Prostate gland (tissue), 2 donors: Measurements from ENCODE around the gene TMEM238L. TPM values are rescaled to one million over a fixed set of nuclear protein-coding genes. Genes with fewer than 3 reads are reported as not detected.

Experiments
- DNase-seq: peaks from one replicate; pipeline ENCODE4 v3.0.0-alpha.2; 2019; ENCODE audit warnings: low spot score
- H3K27ac ChIP-seq, 2 donors: fragments of 200-600 bp; sonication (generic); 2 replicates each; pipeline ENCODE4 v1.5.1; 2017 to 2019
- H3K27me3 ChIP-seq: fragments of 200-600 bp; sonication (generic); replicated peaks from 2 replicates; pipeline ENCODE4 v1.5.1; 2019; ENCODE audit not compliant: insufficient read depth
- H3K36me3 ChIP-seq, 2 donors: fragments of 200-600 bp; sonication (generic); 1 replicate in 1 of 2; 2 replicates in 1 of 2; pipeline versions ENCODE4 v1.5.1 to v1.8.1; 2017 to 2019
- H3K4me1 ChIP-seq: fragments of 200-600 bp; sonication (generic); replicated peaks from 2 replicates; pipeline ENCODE4 v1.5.1; 2019
- H3K4me3 ChIP-seq, 2 donors: fragments of 200-600 bp; sonication (generic); 2 replicates each; pipeline ENCODE4 v1.5.1; 2017 to 2019
- H3K9me3 ChIP-seq: fragments of 200-600 bp; sonication (generic); 2 replicates; pipeline ENCODE4 v1.5.1; 2017
- POLR2A ChIP-seq: fragments of 450-650 bp; IDR thresholded peaks from one replicate; pipeline ENCODE4 v1.6.1; 2016; ENCODE audit warnings: antibody characterized with exemption, mild to moderate bottlenecking
- POLR2AphosphoS5 ChIP-seq: sonication (generic); formaldehyde crosslinking; IDR thresholded peaks from one replicate; pipeline ENCODE4 v1.6.1; 2017; ENCODE audit warnings: antibody characterized with exemption
- WGBS: methylation state at CpG from one replicate; pipeline ENCODE4 v1.1.5; 2018; 5-methylcytosine and 5-hydroxymethylcytosine counted together
- intact Hi-C: fragments of 100-400 bp; cut with DNase I; formaldehyde crosslinking; loops from one replicate; pipeline ENCODE4 v1.14.2; 2022
- total RNA-seq, 2 donors: library from RNA; depleted of rRNA; stranded (reverse); fragments of >200 nt; gene quantifications; one replicate each; pipeline ENCODE4 v1.1.0, GENCODE V29; 2016
- TF ChIP-seq, protein P1 (sequence below), 4 experiments: fragments of 200-600 bp in 2 of 4; fragments of 450-650 bp in 2 of 4; sonication (generic) in 2 of 4; IDR thresholded peaks; 1 replicate in 3 of 4; 2 replicates in 1 of 4; pipeline ENCODE4 v1.5.1; 2016 to 2019; ENCODE audit warnings: antibody characterized with exemption in 4 of 4, mild to moderate bottlenecking in 2 of 4, moderate library complexity in 2 of 4

TMEM238L gene
- total RNA-seq, 2 donors from 2014 or later: 7.7 to 12.0 TPM

DNA sequence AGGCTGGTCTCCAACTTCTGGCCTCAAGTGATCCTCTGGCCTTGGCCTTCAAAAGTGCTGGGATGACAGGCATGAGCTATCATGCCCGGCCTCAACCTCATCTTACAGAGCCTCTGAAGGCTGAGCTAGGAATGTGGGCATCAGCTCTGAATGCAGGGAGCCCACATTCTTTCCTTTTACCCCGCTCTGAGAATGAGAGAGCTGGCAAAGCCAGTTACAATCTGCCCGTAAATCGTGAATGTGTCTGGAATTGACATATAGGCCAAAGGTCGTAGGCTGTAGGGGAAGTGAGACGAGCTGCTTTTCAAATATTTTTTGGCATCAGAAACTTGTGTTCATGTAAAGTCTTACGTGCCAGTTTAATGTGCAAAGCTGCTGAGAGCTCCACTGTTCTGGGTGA, 4.5 kb downstream of the TMEM238L start:
- no peaks in the 10 kb centered on the region for H3K27me3 ChIP-seq
- H3K4me1 ChIP-seq: peaks cover 3% of the 10 kb centered on the region
- 37% methylated on average over 7 of the region's 7 CpGs for WGBS
- TF ChIP-seq, protein P1, sequence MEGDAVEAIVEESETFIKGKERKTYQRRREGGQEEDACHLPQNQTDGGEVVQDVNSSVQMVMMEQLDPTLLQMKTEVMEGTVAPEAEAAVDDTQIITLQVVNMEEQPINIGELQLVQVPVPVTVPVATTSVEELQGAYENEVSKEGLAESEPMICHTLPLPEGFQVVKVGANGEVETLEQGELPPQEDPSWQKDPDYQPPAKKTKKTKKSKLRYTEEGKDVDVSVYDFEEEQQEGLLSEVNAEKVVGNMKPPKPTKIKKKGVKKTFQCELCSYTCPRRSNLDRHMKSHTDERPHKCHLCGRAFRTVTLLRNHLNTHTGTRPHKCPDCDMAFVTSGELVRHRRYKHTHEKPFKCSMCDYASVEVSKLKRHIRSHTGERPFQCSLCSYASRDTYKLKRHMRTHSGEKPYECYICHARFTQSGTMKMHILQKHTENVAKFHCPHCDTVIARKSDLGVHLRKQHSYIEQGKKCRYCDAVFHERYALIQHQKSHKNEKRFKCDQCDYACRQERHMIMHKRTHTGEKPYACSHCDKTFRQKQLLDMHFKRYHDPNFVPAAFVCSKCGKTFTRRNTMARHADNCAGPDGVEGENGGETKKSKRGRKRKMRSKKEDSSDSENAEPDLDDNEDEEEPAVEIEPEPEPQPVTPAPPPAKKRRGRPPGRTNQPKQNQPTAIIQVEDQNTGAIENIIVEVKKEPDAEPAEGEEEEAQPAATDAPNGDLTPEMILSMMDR (IDR thresholded peaks at IDR 0.05): no peak
- TF ChIP-seq POLR2AphosphoS5 (no peak), POLR2A (no peak)
- intact Hi-C loops: no loop called here
- DNase-seq: peak; percentile 37
- H3K36me3 ChIP-seq: no peaks in the 10 kb centered on the region
- no peaks in the 10 kb centered on the region for H3K9me3 ChIP-seq
- peak overlapping the region; percentile 58 to 71 for H3K27ac ChIP-seq
- no peak overlapping the region for H3K4me3 ChIP-seq

GRCh38 chr17:10798910-10799309, 5.0 kb downstream of the TMEM238L start:
- DNase-seq: no peak
- Histone ChIP-seq H3K36me3 (no peaks in the 10 kb centered on the region), H3K27ac (peak overlapping the region; percentile 58 to 71), H3K4me1 (peaks cover 3% of the 10 kb centered on the region), H3K4me3 (no peak overlapping the region), H3K27me3 (no peaks in the 10 kb centered on the region), H3K9me3 (no peaks in the 10 kb centered on the region)
- WGBS: 43% methylated on average over 7 of the region's 7 CpGs
- no peak for TF ChIP-seq POLR2AphosphoS5
- TF ChIP-seq, protein P1 (IDR thresholded peaks at IDR 0.05): no peak
- no peak for TF ChIP-seq POLR2A
- intact Hi-C loops: no loop called here

DNA sequence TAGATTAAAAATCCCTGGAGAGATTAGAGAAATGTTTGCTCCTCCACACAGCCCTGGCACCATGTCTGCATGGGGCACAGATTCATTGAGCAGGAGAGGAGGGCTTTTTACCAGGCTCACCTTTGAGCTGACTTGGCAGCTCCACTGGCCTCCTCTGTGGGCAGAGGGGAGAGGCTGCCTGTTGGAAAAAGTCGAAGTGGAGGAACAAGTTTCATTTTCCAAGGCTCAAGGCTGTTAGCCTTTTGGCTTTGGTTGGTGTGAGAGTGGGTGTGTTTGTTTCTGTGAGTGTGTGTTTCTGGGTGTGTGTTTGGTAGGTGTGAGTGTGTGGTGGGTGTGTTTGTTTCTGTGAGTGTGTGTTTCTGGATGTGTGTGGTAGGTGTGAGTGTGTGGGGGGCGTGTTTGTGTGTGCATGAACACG, 5.6 kb downstream of the TMEM238L start:
- TF ChIP-seq POLR2AphosphoS5: peak; percentile 43
- TF ChIP-seq, protein P1 (IDR thresholded peaks at IDR 0.05): no peak
- Histone ChIP-seq H3K27me3 (no peaks in the 10 kb centered on the region), H3K4me1 (peaks cover 3% of the 10 kb centered on the region), H3K9me3 (no peaks in the 10 kb centered on the region), H3K36me3 (no peaks in the 10 kb centered on the region), H3K27ac (peak overlapping the region; percentile 58 to 71), H3K4me3 (no peak overlapping the region)
- intact Hi-C loops: no loop called here
- peak; percentile 55 for DNase-seq
- 20% methylated on average over 3 of the region's 3 CpGs for WGBS

DNA sequence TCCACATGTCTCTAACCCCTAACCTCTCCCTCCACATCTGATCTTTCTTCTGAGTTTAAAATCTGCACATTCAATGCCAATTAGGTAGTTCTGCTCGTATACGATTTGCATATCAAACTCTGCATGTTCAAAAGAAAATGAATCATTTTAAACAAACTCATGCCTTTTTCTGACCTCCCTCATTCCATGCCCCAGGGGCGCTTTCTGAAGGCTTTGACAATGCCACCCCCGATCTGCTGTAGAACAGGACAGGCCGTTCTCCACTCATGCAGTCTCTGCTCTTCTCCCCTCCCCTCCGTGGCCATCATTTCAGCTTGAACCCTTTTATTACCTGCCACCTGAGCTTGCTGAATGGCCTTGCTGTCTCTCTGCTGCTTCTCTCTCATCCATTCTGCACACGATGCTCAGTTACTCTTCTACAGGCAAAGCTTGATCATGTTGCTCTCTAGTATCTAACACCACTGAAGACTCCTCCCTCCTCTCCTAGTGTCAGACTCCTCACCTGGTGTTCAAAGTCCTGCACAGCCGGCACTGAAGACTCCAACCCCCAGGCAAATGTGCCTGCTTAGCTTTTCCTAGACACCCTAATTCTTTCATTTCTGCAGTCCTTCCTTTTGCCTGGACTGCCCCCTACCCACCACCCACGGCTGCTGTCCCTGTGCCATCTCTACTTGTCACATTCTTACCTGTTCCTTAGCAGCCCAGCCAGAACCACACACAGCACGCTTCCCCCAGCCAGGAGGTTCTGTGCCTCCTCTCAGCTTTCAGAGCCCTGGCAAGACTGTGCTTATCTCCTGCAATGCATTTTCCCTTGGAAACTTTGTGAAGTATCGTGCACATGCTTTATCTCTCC, 6.2 kb downstream of the TMEM238L start:
- Histone ChIP-seq H3K4me1 (peaks cover 3% of the 10 kb centered on the region), H3K27ac (peak overlapping the region; percentile 58 to 71), H3K36me3 (no peaks in the 10 kb centered on the region), H3K9me3 (no peaks in the 10 kb centered on the region), H3K27me3 (no peaks in the 10 kb centered on the region), H3K4me3 (no peak overlapping the region)
- 30% methylated on average over 11 of the region's 11 CpGs for WGBS
- no peak for DNase-seq
- intact Hi-C loops: no loop called here
- TF ChIP-seq POLR2A (no peak), POLR2AphosphoS5 (no peak)
- TF ChIP-seq, protein P1 (IDR thresholded peaks at IDR 0.05): no peak

DNA sequence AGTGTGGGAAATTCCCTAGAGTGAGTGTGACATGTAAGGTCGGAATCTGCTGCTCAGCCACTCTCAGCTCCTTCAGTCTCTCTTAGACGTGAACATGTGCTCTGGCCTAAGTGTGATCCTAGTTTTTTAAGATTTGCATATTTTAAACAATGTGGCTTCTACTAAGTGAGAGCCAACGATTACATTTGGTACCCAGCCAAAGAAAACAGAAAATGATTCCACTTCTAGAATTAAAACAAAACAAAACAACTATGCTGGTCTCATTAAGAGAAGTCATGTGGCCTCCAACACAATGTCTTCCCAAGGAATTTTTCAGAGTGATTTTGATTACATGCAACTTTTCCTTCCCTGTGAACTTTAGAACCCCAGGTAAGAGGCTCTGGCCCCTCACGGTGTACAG, 10.1 kb downstream of the TMEM238L start:
- Histone ChIP-seq H3K4me1 (peaks cover 7% of the 10 kb centered on the region), H3K27ac (no peak overlapping the region), H3K36me3 (no peaks in the 10 kb centered on the region), H3K4me3 (no peak overlapping the region), H3K27me3 (no peaks in the 10 kb centered on the region), H3K9me3 (no peaks in the 10 kb centered on the region)
- WGBS: 51% methylated on average over 4 of the region's 4 CpGs
- TF ChIP-seq, protein P1 (IDR thresholded peaks at IDR 0.05): no peak
- TF ChIP-seq POLR2A: no peak
- no peak for TF ChIP-seq POLR2AphosphoS5
- DNase-seq: no peak
- intact Hi-C loops: no loop called here
